Prostate gland (tissue), 2 donors: Measurements from ENCODE around the gene QSER1. TPM values are rescaled to one million over a fixed set of nuclear protein-coding genes. Genes with fewer than 3 reads are reported as not detected.
"Not testable (repeated sequence)": the region's sequence is repeated elsewhere in the genome, so short reads cannot be mapped to it uniquely, and the experiment has no call there.

Experiments used
- DNase-seq: peaks from one replicate; pipeline ENCODE4 v3.0.0-alpha.2; 2019; ENCODE audit warnings: low spot score
- H3K27ac ChIP-seq, 2 donors: fragments of 200-600 bp; sonication (generic); 2 replicates each; pipeline ENCODE4 v1.5.1; 2017 to 2019
- H3K27me3 ChIP-seq: fragments of 200-600 bp; sonication (generic); replicated peaks from 2 replicates; pipeline ENCODE4 v1.5.1; 2019; ENCODE audit not compliant: insufficient read depth
- H3K36me3 ChIP-seq, 2 donors: fragments of 200-600 bp; sonication (generic); 1 replicate in 1 of 2; 2 replicates in 1 of 2; pipeline versions ENCODE4 v1.5.1 to v1.8.1; 2017 to 2019
- H3K4me1 ChIP-seq: fragments of 200-600 bp; sonication (generic); replicated peaks from 2 replicates; pipeline ENCODE4 v1.5.1; 2019
- H3K4me3 ChIP-seq, 2 donors: fragments of 200-600 bp; sonication (generic); 2 replicates each; pipeline ENCODE4 v1.5.1; 2017 to 2019
- H3K9me3 ChIP-seq: fragments of 200-600 bp; sonication (generic); 2 replicates; pipeline ENCODE4 v1.5.1; 2017
- POLR2A ChIP-seq: fragments of 450-650 bp; IDR thresholded peaks from one replicate; pipeline ENCODE4 v1.6.1; 2016; ENCODE audit warnings: antibody characterized with exemption, mild to moderate bottlenecking
- POLR2AphosphoS5 ChIP-seq: sonication (generic); formaldehyde crosslinking; IDR thresholded peaks from one replicate; pipeline ENCODE4 v1.6.1; 2017; ENCODE audit warnings: antibody characterized with exemption
- WGBS: methylation state at CpG from one replicate; pipeline ENCODE4 v1.1.5; 2018; 5-methylcytosine and 5-hydroxymethylcytosine counted together
- intact Hi-C: fragments of 100-400 bp; cut with DNase I; formaldehyde crosslinking; loops from one replicate; pipeline ENCODE4 v1.14.2; 2022
- total RNA-seq, 2 donors: library from RNA; depleted of rRNA; stranded (reverse); fragments of >200 nt; gene quantifications; one replicate each; pipeline ENCODE4 v1.1.0, GENCODE V29; 2016
- TF ChIP-seq, protein P1 (sequence below), 4 experiments: fragments of 200-600 bp in 2 of 4; fragments of 450-650 bp in 2 of 4; sonication (generic) in 2 of 4; IDR thresholded peaks; 1 replicate in 3 of 4; 2 replicates in 1 of 4; pipeline ENCODE4 v1.5.1; 2016 to 2019; ENCODE audit warnings: antibody characterized with exemption in 4 of 4, mild to moderate bottlenecking in 2 of 4, moderate library complexity in 2 of 4

The QSER1 gene
- total RNA-seq, 2 donors from 2014 or later = 15.8 to 25.5 TPM

DNA sequence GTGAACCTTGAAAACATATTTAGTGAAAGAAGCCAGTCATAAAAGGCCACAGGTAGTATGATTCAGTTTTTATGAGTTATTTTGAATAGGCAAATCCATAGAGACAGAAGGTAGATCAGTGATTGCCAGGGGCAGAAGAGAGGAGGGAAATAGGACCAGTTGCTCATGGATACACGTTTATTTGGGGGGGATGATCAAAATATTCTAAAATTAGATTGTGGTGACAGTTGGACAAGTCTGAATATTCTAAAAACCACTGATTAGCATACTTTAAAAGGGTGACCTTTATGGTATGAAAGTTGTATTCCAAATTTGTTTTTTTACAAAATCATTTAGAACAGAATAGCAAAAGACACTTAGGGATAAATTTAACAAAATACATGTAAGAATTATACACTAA is 28.6 kb downstream of the QSER1 start:
- no peak overlapping the region for H3K27ac ChIP-seq
- WGBS = 76% methylated on average over 1 of the region's 1 CpG
- no peaks in the 10 kb centered on the region for H3K9me3 ChIP-seq
- no peaks in the 10 kb centered on the region for H3K27me3 ChIP-seq
- no peak for DNase-seq
- no peaks in the 10 kb centered on the region for H3K4me1 ChIP-seq
- no peak for TF ChIP-seq POLR2AphosphoS5
- TF ChIP-seq, protein P1, sequence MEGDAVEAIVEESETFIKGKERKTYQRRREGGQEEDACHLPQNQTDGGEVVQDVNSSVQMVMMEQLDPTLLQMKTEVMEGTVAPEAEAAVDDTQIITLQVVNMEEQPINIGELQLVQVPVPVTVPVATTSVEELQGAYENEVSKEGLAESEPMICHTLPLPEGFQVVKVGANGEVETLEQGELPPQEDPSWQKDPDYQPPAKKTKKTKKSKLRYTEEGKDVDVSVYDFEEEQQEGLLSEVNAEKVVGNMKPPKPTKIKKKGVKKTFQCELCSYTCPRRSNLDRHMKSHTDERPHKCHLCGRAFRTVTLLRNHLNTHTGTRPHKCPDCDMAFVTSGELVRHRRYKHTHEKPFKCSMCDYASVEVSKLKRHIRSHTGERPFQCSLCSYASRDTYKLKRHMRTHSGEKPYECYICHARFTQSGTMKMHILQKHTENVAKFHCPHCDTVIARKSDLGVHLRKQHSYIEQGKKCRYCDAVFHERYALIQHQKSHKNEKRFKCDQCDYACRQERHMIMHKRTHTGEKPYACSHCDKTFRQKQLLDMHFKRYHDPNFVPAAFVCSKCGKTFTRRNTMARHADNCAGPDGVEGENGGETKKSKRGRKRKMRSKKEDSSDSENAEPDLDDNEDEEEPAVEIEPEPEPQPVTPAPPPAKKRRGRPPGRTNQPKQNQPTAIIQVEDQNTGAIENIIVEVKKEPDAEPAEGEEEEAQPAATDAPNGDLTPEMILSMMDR (IDR thresholded peaks at IDR 0.05) = no peak
- no peak for TF ChIP-seq POLR2A
- intact Hi-C loops = no loop called here
- H3K4me3 ChIP-seq = no peak overlapping the region
- no peaks in the 10 kb centered on the region for H3K36me3 ChIP-seq

DNA sequence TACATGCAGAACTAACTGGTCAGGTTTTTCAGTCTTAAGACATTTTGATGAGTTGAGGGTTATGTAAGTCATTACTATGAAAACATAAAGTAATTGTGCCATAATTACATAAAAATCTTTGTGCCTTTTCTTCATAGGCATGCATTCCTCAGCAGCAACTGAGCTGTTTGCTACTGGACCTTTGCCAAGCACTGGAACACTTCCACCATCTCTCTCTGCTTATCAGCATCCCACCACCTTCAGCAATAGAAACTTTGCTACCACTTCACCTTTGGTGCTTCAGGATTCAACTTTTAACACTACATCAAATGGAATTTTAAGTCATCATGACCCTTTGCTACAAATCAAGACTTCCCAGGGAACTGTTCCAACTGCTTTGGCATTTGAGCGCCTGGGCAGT is 39.0 kb downstream of the QSER1 start:
- Histone ChIP-seq H3K4me1 (no peaks in the 10 kb centered on the region), H3K27ac (no peak overlapping the region), H3K9me3 (no peaks in the 10 kb centered on the region), H3K4me3 (no peak overlapping the region), H3K36me3 (peaks cover 0 to 17% of the 10 kb centered on the region in 2 donors), H3K27me3 (no peaks in the 10 kb centered on the region)
- 91% methylated on average over 1 of the region's 1 CpG for WGBS
- DNase-seq = no peak
- intact Hi-C loops = no loop called here
- no peak for TF ChIP-seq POLR2A
- TF ChIP-seq, protein P1 (IDR thresholded peaks at IDR 0.05) = no peak
- no peak for TF ChIP-seq POLR2AphosphoS5

DNA sequence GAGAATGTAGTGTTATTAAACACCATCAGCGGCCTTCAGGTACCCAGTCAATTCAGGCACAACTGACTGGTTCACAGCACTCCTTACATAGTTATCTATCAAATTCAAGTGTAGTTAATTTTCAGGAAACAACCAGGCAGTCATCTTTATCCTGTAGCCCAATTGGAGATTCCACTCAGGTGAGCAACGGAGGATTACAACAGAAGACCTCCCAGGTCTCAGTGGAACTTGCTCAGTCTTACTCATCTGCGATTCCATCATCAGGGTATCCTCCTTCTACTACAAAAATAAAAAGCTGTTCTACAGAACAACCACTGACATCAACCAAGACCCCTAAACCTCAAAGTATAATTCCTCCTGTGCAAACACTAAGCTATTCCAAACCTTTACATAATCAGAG is 39.6 kb downstream of the QSER1 start:
- Histone ChIP-seq H3K36me3 (peaks cover 0 to 17% of the 10 kb centered on the region in 2 donors), H3K27me3 (no peaks in the 10 kb centered on the region), H3K27ac (no peak overlapping the region), H3K4me1 (no peaks in the 10 kb centered on the region), H3K4me3 (no peak overlapping the region), H3K9me3 (no peaks in the 10 kb centered on the region)
- 94% methylated on average over 3 of the region's 3 CpGs for WGBS
- intact Hi-C loops = no loop called here
- TF ChIP-seq POLR2A = no peak
- TF ChIP-seq POLR2AphosphoS5 = no peak
- TF ChIP-seq, protein P1 (IDR thresholded peaks at IDR 0.05) = no peak
- DNase-seq = no peak

DNA sequence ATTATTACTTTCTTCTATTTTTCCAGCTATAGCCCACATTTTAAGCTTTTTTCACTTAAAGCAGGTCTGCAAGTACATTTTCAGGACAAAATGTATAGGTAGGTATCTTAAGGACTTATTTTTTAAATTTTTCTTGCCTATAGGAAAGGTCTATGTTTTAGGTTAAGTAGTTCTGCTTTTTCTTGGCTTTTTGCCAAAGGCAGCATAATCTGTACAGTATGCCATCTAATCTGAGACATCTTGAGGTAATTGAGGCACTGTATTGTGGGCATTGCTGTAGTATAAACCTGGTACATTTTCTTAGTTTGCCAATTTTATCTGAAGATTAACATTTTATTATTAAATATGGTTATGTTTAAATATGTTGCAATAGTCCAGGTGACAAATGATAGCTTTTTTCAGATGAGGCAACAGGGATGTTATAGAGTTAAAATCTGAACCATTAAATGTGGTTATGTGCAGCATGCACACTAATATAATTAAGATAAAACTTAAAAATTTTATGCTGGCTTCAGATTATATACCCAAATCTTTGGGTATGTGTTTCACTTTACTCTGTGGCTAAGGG is 42.9 kb downstream of the QSER1 start:
- DNase-seq = no peak
- intact Hi-C loops = no loop called here
- H3K36me3 ChIP-seq = peaks cover 0 to 17% of the 10 kb centered on the region in 2 donors
- H3K27me3 ChIP-seq = no peaks in the 10 kb centered on the region
- no peak overlapping the region for H3K27ac ChIP-seq
- H3K4me1 ChIP-seq = no peaks in the 10 kb centered on the region
- no peaks in the 10 kb centered on the region for H3K9me3 ChIP-seq
- H3K4me3 ChIP-seq = no peak overlapping the region
- no peak for TF ChIP-seq POLR2AphosphoS5
- TF ChIP-seq POLR2A = no peak
- TF ChIP-seq, protein P1 (IDR thresholded peaks at IDR 0.05) = no peak

DNA sequence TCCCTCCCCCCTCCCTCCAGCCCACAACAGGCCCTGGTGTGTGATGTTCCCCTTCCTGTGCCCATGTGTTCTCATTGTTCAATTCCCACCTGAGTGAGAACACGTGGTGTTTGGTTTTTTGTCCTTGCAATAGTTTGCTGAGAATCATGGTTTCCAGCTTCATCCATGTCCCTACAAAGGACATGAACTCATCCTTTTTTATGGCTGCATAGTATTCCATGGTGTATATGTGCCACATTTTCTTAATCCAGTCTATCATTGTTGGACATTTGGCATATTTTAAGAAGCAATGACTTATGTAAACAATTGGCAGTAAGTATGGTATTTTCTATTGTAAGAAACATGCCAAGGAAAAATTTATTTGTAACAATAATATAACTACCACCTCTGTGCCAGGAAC is 43.6 kb downstream of the QSER1 start:
- H3K27me3 ChIP-seq, H3K9me3 ChIP-seq, H3K4me3 ChIP-seq, H3K27ac ChIP-seq, intact Hi-C loops, H3K4me1 ChIP-seq, DNase-seq: not testable (repeated sequence)
- H3K36me3 ChIP-seq = peaks cover 0 to 17% of the 10 kb centered on the region in 2 donors
- WGBS = 96% methylated on average over 1 of the region's 1 CpG

DNA sequence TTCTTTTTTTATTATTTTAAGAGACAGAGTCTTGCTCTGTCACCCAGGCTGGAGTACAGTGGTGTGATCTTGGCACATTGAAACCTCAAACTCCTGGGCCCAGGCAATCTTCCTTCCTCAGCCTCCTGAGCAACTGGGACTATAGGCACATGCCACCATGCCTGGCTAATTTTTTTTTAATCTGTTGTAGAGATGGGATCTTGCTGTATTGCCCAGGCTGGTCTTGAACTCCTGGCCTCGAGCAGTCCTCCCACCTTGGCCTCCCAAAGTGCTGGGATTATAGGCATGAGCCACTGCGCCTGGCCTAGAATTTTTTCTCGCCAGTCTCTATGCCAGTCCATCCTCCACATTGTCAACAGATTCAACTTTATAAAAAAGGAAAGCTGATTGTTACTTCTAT is 44.7 kb downstream of the QSER1 start:
- DNase-seq, H3K27ac ChIP-seq, H3K9me3 ChIP-seq, intact Hi-C loops, H3K4me1 ChIP-seq, H3K27me3 ChIP-seq, H3K4me3 ChIP-seq: not testable (repeated sequence)
- 94% methylated on average over 3 of the region's 3 CpGs for WGBS
- peaks cover 0 to 11% of the 10 kb centered on the region in 2 donors for H3K36me3 ChIP-seq
